Measurements from ENCODE around the gene WDFY2. TPM values are rescaled to one million over a fixed set of nuclear protein-coding genes. Genes with fewer than 3 reads are reported as not detected.

WDFY2 gene
- total and polyA plus RNA-seq, 4 donors, result 3.4 to 10.5 (median 5.8) TPM

GRCh38 chr13:51731759-51732158 lies 147.5 kb downstream of the WDFY2 start:
- H3K4me1 ChIP-seq (ENCODE audit: control insufficient read depth in 4 of 4, insufficient read depth in 4 of 4, low read length in 3 of 4), result peaks cover 9 to 22% (median 17%) of the 10 kb centered on the region in 4 donors
- TF ChIP-seq FOXA2 (IDR thresholded peaks at IDR 0.05) (no peak), ZBTB33 (IDR thresholded peaks at IDR 0.05) (no peak), SP1 (IDR thresholded peaks at IDR 0.05) (peak; percentile 31), CTCF (IDR thresholded peaks at IDR 0.05; ENCODE audit: low read depth, low read length, missing input control) (peak; percentile 43), RAD21 (IDR thresholded peaks at IDR 0.05) (peak; percentile 86 to 88), HNF4G (IDR thresholded peaks at IDR 0.05) (peak; percentile 54), REST (IDR thresholded peaks at IDR 0.05) (no peak), JUND (IDR thresholded peaks at IDR 0.05) (peak in 1 of 2 donors; percentile 21), NR2F2 (IDR thresholded peaks at IDR 0.05) (peak; percentile 97), YY1 (IDR thresholded peaks at IDR 0.05) (peak; percentile 14), RXRA (IDR thresholded peaks at IDR 0.05) (peak; percentile 60 to 77), MAX (IDR thresholded peaks at IDR 0.05) (no peak), HNF4A (conservative IDR thresholded peaks at IDR 0.05) (peak; percentile 56 to 80), EGR1 (IDR thresholded peaks at IDR 0.05; ENCODE audit: low read depth in 2 of 2) (no peak), FOXA1 (IDR thresholded peaks at IDR 0.05) (no peak)
- no peak for DNase-seq (ENCODE audit: low spot score)
- no peaks in the 10 kb centered on the region for H3K36me3 ChIP-seq (ENCODE audit: control insufficient read depth in 4 of 4, insufficient read depth in 3 of 4, low read depth in 1 of 4, low read length in 3 of 4)
- WGBS, result 23% methylated on average over 4 of the region's 4 CpGs
- H3K9ac ChIP-seq (ENCODE audit: low read depth in 1 of 2, low read length in 2 of 2), result no peak overlapping the region
- H3K9me3 ChIP-seq (ENCODE audit: control insufficient read depth in 4 of 4, low read length in 3 of 4), result no peaks in the 10 kb centered on the region
- H3K4me3 ChIP-seq (ENCODE audit: low read depth in 1 of 3, low read length in 3 of 3), result no peak overlapping the region
- H3K27ac ChIP-seq (ENCODE audit: low read depth in 1 of 2, low read length in 2 of 2), result peak overlapping the region; percentile 48 to 82
- H3K27me3 ChIP-seq (ENCODE audit: control insufficient read depth in 4 of 4, insufficient read depth in 4 of 4, low read length in 3 of 4), result no peaks in the 10 kb centered on the region
